Calu3 (cell line): ENCODE results near the gene WASHC4. TPM values are rescaled to one million over a fixed set of nuclear protein-coding genes. Genes with fewer than 3 reads are reported as not detected.

Experiments
- BruUV-seq: library from RNA; stranded (reverse); fragments of 400-500 nt; replicated peaks from 2 replicates; lab custom pipeline; 2021; lab: Mats Ljungman, UMichigan
- CTCF ChIA-PET: fragments of 300-600 bp; sonication (Branson Sonifier 250); formaldehyde crosslinking; loops from one replicate; lab custom pipeline; 2022; ENCODE audit warnings: antibody characterized with exemption; lab: Charles Lee
- DNase-seq: peaks from one replicate; pipeline ENCODE4 v3.0.0; 2022
- H3K27ac Mint-ChIP-seq: one replicate; pipeline ENCODE4 v1.8.0; 2022; ENCODE audit warnings: mixed read lengths; ENCODE audit not compliant: unreplicated experiment
- H3K27me3 Mint-ChIP-seq: one replicate; pipeline ENCODE4 v1.8.0; 2022; ENCODE audit warnings: mixed read lengths; ENCODE audit not compliant: unreplicated experiment
- H3K36me3 Mint-ChIP-seq: one replicate; pipeline ENCODE4 v1.8.0; 2022; ENCODE audit warnings: mild to moderate bottlenecking, moderate library complexity, mixed read lengths; ENCODE audit not compliant: insufficient read depth, unreplicated experiment
- H3K4me1 Mint-ChIP-seq: one replicate; pipeline ENCODE4 v1.8.0; 2022; ENCODE audit warnings: mild to moderate bottlenecking, low read depth, mixed read lengths; ENCODE audit not compliant: unreplicated experiment
- H3K4me3 Mint-ChIP-seq: one replicate; pipeline ENCODE4 v1.8.0; 2022; ENCODE audit warnings: mild to moderate bottlenecking, low read depth, moderate library complexity, mixed read lengths; ENCODE audit not compliant: unreplicated experiment
- H3K9me3 Mint-ChIP-seq: one replicate; pipeline ENCODE4 v1.8.0; 2022; ENCODE audit warnings: low read depth, mixed read lengths; ENCODE audit not compliant: unreplicated experiment
- CTCF ChIP-seq: fragments of 200-600 bp; IDR thresholded peaks from one replicate; pipeline ENCODE4 v1.8.0; 2022; ENCODE audit warnings: antibody characterized with exemption; ENCODE audit not compliant: unreplicated experiment
- intact Hi-C: fragments of 100-400 bp; cut with micrococcal nuclease; formaldehyde crosslinking; loops from one replicate; pipeline ENCODE4 v1.10.0; 2022; ENCODE audit not compliant: unreplicated experiment
- total RNA-seq: library from RNA; stranded (reverse); gene quantifications from 2 replicates; pipeline ENCODE4 v1.2.3, GENCODE V29; 2022

The WASHC4 gene
- total RNA-seq, 1 experiment from 2014 or later: 73.0 TPM

DNA sequence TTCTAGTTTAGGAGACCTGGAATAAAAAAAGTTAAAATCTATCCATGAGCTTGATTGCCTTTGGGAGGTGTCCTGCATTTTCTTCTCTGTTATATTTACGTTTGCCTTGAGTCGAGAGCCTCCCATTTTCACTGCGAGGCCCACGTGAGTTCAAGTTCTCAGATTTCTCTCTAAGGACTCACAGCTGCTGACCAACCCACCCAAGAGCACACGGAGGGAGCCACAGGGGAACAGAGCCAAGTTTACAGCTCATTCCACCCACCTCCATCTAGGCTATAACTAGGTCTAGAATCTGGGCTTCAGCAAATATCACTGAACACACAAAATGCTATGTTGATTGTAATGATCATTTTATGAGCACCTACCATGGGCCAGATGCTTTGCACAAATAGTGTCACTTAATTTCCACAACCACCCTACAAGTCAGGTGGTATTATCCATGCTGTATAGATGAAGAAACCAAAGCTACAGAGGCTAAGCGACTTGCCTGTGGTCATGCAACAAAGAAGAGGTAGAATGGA, 40.0 kb upstream of the WASHC4 start:
- no peak for DNase-seq
- TF ChIP-seq CTCF: no peak
- no peak overlapping the region for H3K4me3 Mint-ChIP-seq
- H3K4me1 Mint-ChIP-seq: no peaks in the 10 kb centered on the region
- H3K27ac Mint-ChIP-seq: no peak overlapping the region
- peaks cover 19% of the 10 kb centered on the region for H3K36me3 Mint-ChIP-seq
- CTCF ChIA-PET: interaction anchor here (0.7 to 1.2 kb wide), 2 partner anchors 8 to 96 kb away, joined by 3 to 4 read pairs; no protein-coding TSS in a partner anchor
- no peaks in the 10 kb centered on the region for H3K27me3 Mint-ChIP-seq
- intact Hi-C loops: no loop called here
- no TSS peak for BruUV-seq
- no peaks in the 10 kb centered on the region for H3K9me3 Mint-ChIP-seq

DNA sequence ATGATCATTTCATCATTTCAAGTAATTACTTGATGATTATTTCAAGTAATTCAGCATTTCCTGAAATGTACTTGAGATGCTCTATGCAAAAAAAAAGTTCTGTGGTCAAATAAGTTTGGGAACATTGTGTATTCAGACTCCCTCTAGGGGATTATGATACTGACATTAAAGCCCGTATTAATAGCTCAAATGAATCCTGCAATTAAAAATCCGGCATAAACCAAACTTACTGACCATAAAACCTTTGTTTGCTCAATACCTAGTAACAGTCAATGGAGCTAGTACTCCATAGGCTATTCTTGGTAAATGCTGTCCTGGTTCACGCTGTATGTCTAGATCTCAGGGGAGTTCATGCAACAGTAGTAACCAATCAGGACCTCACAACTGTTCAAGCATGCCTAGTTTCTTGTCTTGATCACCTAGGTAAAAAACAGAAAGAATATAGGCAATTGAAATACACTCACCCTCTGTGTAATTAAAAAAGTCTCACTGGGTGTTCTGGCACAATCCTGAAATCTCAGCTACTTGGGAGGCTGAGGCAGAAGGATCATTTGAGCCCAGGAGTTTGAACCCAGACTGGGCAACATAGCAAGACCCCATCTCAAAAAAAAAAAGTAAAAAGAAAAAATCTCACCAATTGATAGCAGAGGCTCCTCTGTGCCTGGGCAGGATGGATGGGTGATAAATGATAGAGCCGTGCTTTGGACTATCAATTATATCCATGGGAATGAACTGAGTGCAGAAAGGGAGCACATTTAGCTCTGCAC, 37.4 kb upstream of the WASHC4 start:
- Mint-ChIP-seq H3K4me1 (no peaks in the 10 kb centered on the region), H3K9me3 (no peaks in the 10 kb centered on the region), H3K4me3 (no peak overlapping the region), H3K27me3 (no peaks in the 10 kb centered on the region), H3K36me3 (peaks cover 18% of the 10 kb centered on the region), H3K27ac (no peak overlapping the region)
- BruUV-seq: no TSS peak
- CTCF ChIA-PET: no interaction called here
- intact Hi-C loops: no loop called here
- no peak for DNase-seq
- TF ChIP-seq CTCF: no peak

- no peak overlapping the region for H3K27ac Mint-ChIP-seq
- no TSS peak for BruUV-seq
- CTCF ChIA-PET: no interaction called here
- no peaks in the 10 kb centered on the region for H3K27me3 Mint-ChIP-seq
- no peak overlapping the region for H3K4me3 Mint-ChIP-seq
- TF ChIP-seq CTCF: no peak
- DNase-seq: no peak
- intact Hi-C loops: no loop called here
- H3K9me3 Mint-ChIP-seq: no peaks in the 10 kb centered on the region
- H3K4me1 Mint-ChIP-seq: no peaks in the 10 kb centered on the region
- peaks cover 13% of the 10 kb centered on the region for H3K36me3 Mint-ChIP-seq
These were observed 35.5 kb upstream of the WASHC4 start for GRCh38 chr12:105071981-105072380.

DNA sequence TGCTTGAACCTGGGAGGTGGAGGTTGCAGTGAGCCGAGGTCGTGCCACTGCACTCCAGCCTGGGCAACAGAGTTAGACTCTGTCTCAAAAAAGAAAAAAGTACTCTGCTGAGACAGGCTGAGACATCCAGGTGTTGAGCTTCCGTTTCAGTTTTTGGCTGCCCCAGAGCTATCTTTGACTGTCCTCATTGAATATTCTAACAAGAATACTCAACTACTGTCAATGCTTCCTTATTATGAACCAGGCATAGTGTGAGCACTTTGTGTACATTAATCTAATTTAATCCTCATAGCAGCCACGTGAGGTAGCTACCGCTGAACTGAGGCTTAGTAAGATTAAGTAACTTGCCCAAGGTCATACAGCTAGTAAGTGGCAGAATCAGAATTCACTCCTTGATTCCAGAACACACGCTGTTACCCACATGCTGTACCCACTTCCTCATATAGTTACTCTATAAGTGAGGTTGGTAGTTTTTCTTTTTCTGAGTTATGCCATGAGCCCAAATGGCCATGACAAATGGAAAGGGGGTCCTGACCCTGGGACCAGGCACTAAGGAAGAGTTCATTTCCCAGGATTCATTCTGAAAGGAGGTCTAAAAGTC, 34.5 kb upstream of the WASHC4 start:
- no peak for DNase-seq
- Mint-ChIP-seq H3K4me1 (no peaks in the 10 kb centered on the region), H3K27me3 (no peaks in the 10 kb centered on the region), H3K27ac (no peak overlapping the region), H3K9me3 (no peaks in the 10 kb centered on the region), H3K36me3 (peaks cover 13% of the 10 kb centered on the region), H3K4me3 (no peak overlapping the region)
- intact Hi-C loops: no loop called here
- TF ChIP-seq CTCF: no peak
- no TSS peak for BruUV-seq
- CTCF ChIA-PET: no interaction called here
